MM.1S (cell line): ENCODE results near the gene MAPK12.

ENCODE experiments used
- EZH2 ChIP-seq: fragments of 300-600 bp; sonication (generic); optimal IDR thresholded peaks from 2 replicates; pipeline ENCODE3; 2017; ENCODE audit warnings: low read depth, mild to moderate bottlenecking, antibody characterized with exemption, low read length, mixed read lengths
- EZH2phosphoT487 ChIP-seq: fragments of 300-600 bp; sonication (generic); IDR thresholded peaks from 2 replicates; pipeline ENCODE4 v1.6.1; 2018; ENCODE audit warnings: antibody characterized with exemption, low read length
- TF ChIP-seq, protein P1 (sequence below): fragments of 300-600 bp; sonication (generic); IDR thresholded peaks from 2 replicates; pipeline ENCODE4 v1.5.1; 2016; ENCODE audit warnings: antibody characterized with exemption, low read length, mixed read lengths

DNA sequence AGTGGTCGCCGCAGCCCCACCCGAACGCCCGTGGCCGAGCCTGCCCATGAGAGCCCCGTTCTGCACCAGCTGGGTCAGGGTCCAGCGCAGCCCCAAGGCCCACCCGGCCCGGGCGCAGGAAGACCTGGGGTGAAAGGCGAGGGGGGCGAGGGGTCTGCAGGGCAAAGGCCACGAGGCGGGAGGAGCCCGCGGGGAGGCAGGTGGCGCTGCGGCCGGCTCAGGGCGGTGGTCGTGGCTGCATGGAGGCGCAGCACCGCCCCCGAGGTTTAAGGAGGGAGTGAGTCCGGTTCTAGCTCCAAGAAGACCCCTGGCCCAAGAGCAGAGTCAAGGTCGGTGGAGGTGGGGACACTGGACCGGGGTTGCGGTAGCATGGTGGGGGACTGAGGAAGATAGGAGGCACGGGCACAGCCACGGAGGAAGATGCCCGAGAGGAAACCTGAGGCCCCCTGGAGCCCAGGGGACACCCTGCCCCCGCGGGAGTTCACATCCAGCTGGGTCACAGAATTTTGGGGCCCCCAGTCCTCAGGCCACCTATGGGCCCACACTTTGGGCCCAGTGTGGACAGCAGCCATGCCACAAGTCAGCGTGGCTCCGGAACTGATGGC is 9.9 kb downstream of the MAPK12 start:
- TF ChIP-seq, protein P1, sequence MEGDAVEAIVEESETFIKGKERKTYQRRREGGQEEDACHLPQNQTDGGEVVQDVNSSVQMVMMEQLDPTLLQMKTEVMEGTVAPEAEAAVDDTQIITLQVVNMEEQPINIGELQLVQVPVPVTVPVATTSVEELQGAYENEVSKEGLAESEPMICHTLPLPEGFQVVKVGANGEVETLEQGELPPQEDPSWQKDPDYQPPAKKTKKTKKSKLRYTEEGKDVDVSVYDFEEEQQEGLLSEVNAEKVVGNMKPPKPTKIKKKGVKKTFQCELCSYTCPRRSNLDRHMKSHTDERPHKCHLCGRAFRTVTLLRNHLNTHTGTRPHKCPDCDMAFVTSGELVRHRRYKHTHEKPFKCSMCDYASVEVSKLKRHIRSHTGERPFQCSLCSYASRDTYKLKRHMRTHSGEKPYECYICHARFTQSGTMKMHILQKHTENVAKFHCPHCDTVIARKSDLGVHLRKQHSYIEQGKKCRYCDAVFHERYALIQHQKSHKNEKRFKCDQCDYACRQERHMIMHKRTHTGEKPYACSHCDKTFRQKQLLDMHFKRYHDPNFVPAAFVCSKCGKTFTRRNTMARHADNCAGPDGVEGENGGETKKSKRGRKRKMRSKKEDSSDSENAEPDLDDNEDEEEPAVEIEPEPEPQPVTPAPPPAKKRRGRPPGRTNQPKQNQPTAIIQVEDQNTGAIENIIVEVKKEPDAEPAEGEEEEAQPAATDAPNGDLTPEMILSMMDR, result no peak
- TF ChIP-seq EZH2phosphoT487 (no peak), EZH2 (no peak)
